HG03108 (cell line): ENCODE results near the gene CHRNA7.

Source experiments
- ATAC-seq: cut with Tn5 transposase; IDR thresholded peaks from one replicate; pipeline ENCODE4 v1.9.1; 2021; ENCODE audit warnings: moderate library complexity; ENCODE audit not compliant: unreplicated experiment

CHRNA7 gene

DNA sequence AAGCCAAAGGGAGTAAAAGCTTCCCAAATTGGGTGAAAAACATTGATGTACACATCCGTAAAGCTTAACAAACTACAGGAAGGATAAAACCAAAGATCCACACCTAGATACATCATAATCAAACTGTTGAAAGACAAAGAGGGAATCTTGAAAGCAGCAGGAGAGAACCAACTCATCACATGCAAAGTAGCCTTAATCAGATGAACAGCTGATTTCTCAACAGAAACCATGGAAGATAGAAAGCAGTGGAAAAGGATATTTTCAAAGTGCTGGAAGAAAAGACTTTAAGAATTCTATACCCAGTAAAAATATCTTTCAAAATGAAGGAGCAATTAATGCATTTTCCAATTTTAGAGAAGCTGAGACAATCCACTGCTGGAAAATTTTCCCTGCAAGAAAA lies 36.8 kb downstream of the CHRNA7 start:
- ATAC-seq: no peak

DNA sequence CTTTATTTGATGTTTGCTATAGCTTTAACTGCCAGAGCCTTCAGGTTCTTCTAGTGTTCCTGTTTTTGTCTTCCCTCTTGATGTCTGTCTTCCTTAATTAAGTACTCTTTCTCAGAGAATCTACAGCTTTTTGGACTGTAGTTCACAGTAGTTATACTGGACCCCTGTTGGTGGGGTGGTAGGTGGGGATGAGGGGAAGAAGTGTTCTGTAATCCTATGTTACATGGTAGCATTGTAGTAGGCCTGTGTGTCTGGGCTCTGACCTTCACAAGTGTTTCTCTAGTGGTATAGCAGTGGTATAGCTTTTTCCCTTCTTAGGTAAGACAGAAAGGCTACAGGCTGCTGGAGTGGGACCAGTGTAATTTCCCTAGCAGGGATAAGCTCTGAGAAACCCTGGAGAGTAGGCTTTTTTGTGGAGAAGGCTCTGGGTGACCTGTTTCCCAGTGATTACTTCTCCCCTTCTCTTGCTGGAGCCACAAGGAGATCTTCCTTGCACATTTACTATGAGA lies 59.6 kb downstream of the CHRNA7 start:
- no peak for ATAC-seq

DNA sequence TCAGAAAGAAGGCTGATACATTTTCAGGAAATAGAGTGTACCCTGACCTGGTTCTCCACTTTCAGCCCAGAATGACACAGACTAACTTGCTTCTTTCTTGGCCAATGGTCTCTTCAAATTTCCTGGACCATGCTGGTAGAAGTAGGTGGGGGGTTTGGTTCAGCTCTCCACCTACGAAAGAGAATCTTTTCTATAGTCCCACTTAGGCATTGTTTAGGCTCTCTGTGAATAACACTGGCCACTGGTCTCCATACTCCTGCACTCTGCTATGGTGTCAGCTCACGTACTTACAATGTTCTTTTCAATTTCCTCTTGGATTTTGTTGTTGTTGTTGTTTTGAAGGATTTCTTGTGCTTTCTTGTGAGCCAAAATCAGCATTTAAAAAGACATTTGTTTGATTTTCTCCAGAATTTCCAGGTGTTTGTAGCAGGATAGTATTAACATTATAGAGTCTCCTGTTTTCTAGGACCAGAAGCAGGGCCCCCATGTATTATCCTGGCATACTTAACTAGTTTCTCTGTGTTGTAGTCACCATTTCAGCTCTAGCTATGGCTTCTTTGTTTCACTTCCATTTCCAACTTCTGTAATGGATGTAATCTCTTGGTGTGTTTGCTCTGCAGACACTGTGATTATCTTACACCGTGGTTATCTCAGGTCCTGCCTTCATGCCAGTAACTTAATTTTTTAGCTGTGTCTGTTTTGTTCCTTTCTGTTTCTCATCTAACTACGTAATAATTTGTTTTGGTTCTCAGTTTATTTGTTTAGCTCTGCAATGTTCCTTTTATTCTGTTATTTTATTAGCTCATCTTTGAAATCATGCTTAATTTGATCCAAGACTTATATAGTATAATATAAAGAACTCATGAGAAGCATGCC lies 61.4 kb downstream of the CHRNA7 start:
- no peak for ATAC-seq

DNA sequence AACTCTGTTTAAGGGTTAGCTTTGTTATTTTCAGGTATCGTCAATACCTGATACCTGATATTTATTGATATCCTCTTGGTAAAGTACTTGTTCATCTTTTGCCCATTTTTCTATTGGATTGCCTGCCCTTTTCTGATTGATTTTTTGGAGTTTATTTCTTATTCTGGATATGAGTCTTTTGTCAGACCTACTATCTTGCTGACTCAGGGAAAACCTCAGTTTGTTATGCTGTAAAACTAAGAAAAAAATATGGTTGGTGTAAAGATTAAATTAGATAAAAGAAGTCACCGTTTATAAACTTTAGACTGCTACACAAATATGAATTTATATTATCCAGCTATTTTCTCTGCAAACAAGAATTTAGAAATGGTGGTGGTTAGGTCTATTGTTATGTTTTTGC lies 65.9 kb downstream of the CHRNA7 start:
- ATAC-seq: no peak

DNA sequence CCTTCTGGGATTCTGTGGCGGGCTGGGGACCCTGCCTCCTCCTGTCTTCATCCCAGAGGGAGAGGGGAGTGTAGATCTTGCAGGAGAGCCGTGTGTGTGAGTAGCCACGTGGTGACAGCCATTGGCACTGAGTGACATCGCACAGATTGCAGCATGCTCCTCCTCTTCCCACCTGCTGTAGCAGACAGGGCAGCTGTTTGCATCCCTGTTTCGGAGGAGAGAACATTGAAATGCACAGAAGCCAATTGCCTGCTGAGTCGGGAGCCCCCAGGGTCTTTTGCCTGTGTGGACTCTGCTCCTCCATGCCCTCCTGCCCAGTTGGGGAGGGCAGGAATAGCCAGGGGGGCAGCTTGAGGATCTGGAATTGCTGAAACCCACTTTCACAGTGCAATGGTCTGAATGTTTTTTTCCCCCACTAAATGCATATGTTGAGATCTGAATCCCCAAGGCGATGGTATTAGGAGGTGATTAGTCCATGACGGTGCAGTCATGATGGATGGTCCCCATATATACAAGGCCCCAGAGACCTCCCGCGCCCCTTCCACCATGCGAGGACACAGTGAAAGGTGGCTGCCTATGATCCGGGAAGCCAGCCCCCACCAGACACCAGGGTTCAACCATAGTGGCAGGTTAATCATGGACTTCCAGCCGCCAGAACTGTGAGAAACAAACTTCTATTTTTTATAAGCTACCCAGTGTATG lies 66.8 kb downstream of the CHRNA7 start:
- no peak for ATAC-seq

DNA sequence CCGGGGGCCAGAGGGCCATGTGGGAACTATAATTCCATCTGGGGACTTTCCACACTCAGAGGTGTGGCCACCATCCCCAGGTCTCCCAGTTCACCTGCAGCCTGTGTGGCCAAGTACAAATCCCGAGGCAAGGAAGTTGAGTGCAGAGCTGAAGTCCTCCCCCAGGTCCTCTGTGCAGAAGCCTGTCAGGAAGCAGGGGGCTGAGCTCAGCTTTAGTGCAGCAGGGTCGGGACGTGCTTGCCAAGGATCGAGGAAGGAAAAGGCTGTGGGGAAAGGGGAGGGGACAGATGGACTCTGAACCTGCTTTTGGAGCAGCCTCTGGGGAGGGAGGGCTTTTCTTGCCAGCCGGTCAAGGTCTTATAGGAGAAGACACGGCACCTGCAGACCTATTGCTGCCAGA lies 67.7 kb downstream of the CHRNA7 start:
- ATAC-seq: no peak

DNA sequence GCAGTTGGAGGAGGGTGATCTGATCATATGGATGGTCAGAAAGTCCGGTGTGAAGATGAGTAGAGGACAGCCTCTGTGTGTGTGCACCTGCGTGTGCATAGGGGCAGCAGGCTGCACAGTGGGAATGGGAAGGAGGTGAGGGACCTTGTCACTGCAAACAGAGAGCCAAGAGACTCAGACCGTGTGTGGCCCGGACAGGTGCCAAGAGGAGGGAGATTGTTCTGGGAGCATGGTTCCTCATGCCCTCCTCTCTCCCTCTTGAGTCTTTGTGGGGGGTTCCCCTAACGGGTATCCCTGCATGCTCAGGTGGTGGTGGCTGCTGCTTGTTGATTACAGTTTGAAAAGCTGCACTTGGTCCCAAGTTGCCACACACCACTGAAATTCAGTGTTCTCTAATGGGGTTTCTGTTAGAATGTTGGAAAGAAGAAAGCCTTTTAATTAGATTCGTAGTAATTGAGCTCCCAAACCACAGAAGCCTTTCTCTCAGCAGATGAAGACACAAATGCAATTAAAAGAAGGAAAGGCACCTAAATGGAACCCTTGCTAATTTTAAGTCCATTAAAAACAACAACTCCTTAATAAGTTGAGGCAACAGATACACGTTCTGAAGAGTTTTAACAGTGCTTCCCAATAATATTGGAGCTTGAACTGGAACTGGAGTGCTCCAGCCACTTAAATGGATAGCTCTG lies 68.9 kb downstream of the CHRNA7 start:
- ATAC-seq: no peak

DNA sequence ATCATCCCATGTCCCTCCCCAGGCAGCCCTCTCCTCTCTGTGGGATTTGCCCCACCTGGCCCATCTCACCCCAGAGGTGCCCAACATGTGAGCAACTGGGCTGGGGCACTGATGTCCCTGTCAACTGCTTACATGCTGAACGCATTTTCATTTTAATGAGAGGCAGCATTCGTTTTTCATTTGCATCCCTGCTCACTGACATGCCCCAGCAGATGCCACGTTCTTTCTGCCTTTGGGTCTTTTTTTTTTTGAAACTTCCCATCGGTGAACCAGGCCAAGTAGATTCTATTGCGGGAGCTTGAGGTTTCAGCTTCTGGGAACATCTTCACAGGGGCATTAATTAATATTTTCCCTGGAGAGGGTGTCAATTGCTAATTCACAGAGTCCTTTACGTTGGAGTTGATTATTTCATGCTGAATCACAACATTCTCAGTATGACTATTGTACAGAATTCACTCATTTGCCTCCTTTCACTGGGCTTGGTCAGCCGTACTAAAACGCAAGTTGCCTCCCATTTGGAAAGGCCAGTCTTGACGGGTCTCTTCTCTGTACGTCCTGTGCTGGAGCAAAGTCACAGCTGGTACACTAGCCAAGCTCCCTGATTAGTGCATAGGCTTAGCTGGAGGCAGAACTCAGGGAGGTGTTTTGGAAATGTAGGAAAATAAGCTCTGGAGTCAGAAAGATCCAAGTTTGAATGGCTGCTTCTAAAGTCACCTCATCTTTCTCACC lies 69.8 kb downstream of the CHRNA7 start:
- no peak for ATAC-seq

DNA sequence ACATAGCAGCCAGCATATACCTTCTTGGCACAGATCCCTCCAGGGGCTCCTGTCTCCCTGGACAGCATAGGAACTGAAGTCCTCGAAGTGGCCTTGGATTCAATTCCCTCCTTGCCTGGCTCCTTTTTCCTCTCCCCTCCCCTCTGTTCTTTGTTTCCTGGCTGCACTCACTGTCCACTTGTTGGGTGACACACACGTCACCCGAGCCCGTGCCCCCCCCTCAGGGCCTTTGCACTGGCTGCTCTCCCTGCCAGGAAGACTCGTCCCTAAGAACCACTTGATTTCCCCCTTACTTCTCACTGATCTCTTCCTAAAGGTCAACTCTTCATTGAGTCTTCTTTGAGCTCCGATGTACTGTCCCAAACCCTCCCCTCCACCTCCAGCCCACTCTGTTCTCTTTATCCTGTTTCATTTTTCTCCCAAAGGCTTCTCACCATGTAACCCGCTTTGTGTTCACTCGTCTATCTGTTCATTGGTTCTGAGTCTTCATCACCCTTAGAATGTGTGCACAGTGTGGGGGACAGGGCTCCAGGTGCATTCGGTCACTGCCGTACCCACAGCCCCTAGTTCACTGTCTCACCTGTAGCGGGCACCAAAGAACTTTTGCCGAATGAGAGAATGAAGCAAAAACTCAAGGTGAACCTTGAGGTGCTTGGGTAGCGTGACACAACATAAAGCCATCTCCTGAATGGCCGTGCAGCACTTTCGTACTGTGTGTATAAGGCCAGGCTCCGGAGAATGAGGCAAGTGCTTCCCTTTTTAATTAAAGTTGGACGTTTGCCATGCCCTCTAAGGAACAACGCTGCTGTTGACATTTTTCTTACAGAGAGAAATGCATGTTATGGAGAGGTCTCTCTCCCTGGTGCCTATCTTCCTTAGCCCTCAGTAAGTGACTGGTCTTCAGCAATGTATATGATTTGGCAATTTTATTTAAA lies 74.0 kb downstream of the CHRNA7 start:
- no peak for ATAC-seq

DNA sequence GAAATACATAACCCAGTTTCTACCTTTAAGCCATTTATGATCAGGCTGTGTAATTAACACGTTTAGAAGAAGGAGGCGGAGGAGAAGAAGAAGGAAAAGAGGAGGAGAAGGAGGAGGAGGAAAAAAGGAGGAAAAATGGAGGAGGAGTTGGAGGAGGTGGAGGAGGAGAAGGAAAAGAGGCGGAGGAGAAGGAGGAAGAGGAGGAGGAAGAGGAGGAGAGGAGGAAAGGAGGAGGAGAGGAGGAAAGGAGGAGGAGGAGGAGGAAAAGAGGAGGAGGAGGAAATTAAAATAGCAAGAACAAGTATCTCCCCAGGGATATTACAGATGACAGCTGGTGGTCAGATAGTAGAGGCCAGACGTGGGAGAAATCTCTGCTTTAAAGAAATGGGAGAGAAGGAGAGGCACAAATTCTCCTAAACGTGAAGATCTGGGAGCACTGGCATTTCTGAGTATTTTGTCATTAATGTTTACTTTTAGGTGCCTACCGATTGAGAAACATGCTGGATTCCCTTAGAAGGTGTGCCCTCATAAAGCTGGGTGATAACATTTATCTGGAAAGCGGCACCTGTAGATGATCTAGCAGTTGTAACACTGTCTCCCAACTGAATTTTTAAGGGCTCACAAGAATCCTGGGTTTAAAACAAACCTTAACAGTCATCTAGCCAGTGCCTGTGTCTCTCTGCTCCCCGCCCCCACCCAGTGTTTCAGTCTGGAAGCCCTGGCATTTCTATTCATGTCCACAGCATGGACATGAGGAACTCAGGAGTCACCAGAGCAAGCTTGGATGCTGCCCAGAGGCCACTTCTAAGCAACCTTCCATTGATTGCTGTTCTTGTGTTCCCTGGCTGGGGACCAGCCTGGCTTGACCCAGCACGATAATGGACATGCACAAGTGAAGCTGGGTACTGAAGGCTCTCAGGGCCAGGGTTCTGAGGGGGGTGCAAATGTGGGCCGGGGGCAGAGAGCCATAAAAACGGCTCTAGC lies 75.2 kb downstream of the CHRNA7 start:
- ATAC-seq: no peak

DNA sequence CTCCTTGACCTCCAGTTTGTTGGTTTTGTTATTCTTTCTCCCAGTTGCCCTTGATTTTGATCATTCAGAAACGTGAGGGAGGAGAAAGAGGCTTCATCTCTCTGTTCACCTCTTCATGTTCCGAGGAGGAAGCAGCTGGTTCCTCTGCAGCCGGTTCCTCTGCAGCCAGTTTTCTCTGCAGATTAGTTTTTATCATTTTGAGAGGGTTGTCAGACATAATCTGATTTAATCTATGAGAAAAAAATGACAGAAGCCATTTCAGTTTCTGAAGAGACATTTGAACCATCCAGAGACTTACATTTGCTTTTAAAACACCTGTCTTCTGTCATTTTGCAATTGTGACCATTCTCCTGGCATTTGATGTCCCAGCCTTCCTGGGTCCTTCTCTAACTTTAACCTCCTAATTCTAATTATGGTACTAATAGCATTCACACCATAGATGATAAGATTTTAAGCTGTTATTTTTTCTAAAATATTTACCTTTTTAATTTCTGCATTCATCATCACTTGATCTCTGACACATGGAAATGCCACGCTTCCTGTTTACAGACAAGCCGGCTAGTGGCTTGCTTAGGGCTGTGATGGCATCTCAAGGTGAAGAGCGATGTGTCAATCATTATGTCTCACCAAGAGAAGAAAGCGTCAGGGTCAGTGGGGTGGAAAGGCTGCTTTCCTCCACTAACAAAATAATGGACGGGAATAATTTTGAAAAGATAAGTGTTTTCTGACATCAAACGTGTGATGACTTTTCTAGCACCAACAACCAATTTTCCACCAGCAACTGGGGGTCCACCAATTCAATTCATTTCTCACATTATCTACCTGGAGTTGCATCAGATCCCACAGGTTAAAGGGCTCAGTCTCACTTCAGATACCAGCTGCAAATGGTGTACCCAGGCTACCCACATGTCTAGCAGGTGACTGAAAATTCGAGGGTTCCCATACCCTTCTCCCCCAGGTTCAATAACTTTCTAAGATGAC lies 76.4 kb downstream of the CHRNA7 start:
- ATAC-seq: no peak

DNA sequence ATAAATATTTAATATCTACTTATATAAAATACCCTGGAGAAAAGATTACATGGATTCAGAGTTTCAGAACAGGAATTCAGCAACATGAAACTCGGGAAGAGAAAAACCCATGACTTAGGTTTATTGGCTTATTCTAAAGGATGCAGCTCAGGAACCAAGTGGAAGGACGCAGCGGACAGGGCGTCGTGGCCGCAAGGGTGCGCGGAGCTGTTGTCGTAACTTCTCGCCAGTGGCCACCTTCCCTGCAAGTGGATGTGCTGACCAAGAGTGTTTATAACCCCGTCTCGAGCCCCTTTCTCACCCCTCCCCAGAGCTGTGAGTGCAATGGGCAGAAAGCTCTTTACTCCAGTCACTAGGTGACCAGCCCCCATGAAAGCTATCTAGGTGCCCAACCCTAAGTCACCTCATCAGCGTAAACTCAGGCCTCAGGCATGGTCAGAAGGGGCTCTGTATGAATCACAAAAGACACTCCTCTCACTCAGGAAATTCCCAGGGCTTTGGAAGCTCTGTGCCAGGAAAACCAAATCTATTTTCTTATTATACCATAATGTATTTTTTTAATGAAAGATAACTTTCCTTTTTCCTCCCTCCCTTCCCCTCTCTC lies 77.3 kb downstream of the CHRNA7 start:
- ATAC-seq: no peak

DNA sequence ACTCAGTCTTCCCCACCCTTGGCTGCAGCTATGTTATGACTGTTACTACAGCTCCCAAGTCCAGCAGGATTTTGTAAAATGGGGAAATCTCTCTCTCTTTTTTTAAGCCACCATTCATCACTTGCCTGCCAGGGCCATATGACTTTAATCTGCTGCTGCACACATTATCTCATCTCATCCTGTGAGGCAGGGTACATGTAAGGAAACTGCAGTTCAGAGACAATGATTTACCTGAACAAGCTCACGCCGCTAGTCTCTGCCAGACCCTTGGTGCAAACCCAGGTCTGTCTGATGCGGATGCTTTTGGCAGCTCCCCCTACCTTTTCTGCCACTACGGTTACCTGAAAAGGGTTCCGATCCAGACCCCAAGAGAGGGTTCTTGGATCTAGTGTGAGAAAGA lies 78.3 kb downstream of the CHRNA7 start:
- ATAC-seq: no peak

DNA sequence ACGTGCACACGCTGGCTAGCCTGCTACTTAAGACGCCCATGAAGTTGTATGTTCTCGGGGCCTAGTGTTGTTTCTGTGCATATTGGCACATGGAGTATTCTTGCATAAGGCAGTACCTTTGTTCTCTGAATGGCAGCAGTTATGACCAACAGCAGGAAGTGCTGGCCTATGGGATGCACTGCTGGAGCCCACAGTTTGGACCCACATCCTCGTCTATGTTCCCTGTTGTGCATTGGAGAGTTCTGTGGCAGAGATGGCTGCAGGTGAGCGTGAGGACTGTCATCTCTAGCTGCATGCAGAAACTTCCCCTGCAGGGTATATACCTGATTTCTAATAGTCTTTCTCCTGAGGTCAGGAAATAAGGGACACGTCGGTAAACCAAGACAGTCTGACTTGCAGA lies 81.8 kb downstream of the CHRNA7 start:
- no peak for ATAC-seq

DNA sequence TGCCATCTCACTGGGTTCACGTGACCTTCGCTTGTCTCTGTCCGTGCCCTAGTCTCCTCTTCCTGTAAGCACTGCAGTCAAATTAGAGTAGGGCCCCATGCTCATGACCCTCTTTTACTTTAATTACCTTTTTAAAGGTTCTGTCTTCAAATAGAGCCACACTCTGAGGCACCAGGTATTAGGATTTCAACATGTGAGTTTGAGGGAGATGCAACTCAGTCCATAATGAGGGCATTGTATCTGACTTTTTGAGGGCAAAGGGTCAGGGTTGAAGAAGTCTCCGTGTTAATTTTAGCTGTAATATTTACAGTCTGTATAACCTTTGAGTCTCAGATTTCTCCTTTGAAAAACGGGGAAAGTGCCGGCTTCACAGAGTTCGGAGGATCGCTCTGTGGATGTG lies 82.9 kb downstream of the CHRNA7 start:
- no peak for ATAC-seq

DNA sequence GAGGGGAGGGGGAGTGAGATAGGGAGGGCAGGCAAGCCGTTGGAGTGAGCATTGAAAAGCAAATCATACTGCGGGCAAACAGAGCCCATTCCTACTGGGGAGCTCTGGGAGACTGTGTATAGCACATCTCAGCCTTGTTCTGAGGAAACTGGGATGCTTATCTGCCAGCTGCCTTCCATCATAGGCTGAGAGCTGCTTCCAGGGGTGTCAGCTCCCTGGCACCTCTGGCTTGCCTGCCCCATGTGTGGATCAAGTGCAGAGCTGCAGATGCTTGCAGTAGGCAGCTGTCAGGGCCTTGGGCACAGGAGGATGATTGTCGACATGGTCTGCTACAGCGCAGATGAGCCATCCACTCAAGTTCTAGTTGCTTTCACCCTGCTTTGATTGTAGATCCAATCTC lies 86.8 kb downstream of the CHRNA7 start:
- no peak for ATAC-seq

DNA sequence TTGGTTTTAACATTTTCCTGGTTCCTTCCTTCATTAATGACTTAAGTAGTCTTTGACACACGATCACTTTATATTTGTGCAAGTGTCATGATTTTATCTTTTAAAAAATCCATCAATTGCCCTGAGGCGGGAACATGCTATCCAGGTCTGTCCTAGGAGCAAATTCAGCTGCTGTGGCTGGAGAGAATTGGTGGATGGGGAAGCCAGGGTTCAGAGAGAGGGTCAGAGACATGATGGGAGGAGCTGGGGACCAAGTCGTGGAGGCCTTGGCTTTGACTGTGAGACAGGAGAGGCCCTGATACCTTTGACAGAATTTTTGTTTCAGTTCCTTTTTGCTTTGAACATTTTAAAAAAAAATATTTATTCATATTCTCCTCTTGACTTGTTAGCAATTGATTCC lies 89.0 kb downstream of the CHRNA7 start:
- ATAC-seq: no peak
